WTC11 (cell line): ENCODE data around the gene GATA2. TPM values are rescaled to one million over a fixed set of nuclear protein-coding genes. Genes with fewer than 3 reads are reported as not detected.

Source experiments
- ATAC-seq: fragments of 200-7000 bp; cut with Tn5 transposase; 2 replicates; pipeline ENCODE4 v1.10.0; 2021; ENCODE audit warnings: mild to moderate bottlenecking, moderate library complexity
- CTCF ChIA-PET: fragments of 300-600 bp; sonication (Branson Sonifier 250); formaldehyde crosslinking; loops from one replicate; lab custom pipeline; 2021; ENCODE audit warnings: antibody characterized with exemption; lab: Charles Lee
- POLR2A ChIA-PET: fragments of 350-600 bp; sonication (Branson Sonifier 250); formaldehyde crosslinking; loops from one replicate; lab custom pipeline; 2021; ENCODE audit warnings: antibody characterized with exemption; lab: Charles Lee
- DNase-seq: peaks from one replicate; pipeline ENCODE4 v3.0.0; 2021; ENCODE audit warnings: low spot score
- H3K27ac Mint-ChIP-seq: 2 replicates; pipeline ENCODE4 v1.8.0; 2021; ENCODE audit warnings: mixed read lengths
- H3K27me3 Mint-ChIP-seq: 2 replicates; pipeline ENCODE4 v1.8.0; 2021; ENCODE audit warnings: low read depth, mild to moderate bottlenecking, moderate library complexity, mixed read lengths
- H3K36me3 Mint-ChIP-seq: 2 replicates; pipeline ENCODE4 v1.8.0; 2021; ENCODE audit warnings: mixed read lengths
- H3K4me1 Mint-ChIP-seq: 2 replicates; pipeline ENCODE4 v1.8.0; 2022; ENCODE audit warnings: mixed read lengths
- H3K4me3 Mint-ChIP-seq: 2 replicates; pipeline ENCODE4 v1.8.0; 2021; ENCODE audit warnings: mild to moderate bottlenecking, moderate library complexity, mixed read lengths
- H3K9me3 Mint-ChIP-seq: 2 replicates; pipeline ENCODE4 v1.8.0; 2021; ENCODE audit warnings: mixed read lengths
- ARID4B ChIP-seq: sonication (generic); formaldehyde crosslinking; IDR thresholded peaks from 2 replicates; pipeline ENCODE4 v1.8.0; 2023; ENCODE audit warnings: missing genetic modification reagents, mild to moderate bottlenecking, borderline replicate concordance
- ERG ChIP-seq: fragments of 250-450 bp; sonication (Bioruptor Pico); IDR thresholded peaks from 2 replicates; pipeline ENCODE4 v1.8.0; 2021; ENCODE audit warnings: mild to moderate bottlenecking
- ETV6 ChIP-seq: sonication (generic); formaldehyde crosslinking; IDR thresholded peaks from 2 replicates; pipeline ENCODE4 v1.8.1; 2022; ENCODE audit warnings: mild to moderate bottlenecking, missing genetic modification reagents
- GRHL2 ChIP-seq: fragments of 250-450 bp; sonication (Bioruptor Pico); IDR thresholded peaks from 2 replicates; pipeline ENCODE4 v1.8.0; 2022; ENCODE audit warnings: mild to moderate bottlenecking, moderate library complexity; ENCODE audit not compliant: insufficient replicate concordance, severe bottlenecking
- GTF2I ChIP-seq: fragments of 250-450 bp; sonication (Bioruptor Pico); conservative IDR thresholded peaks from 2 replicates; pipeline ENCODE4 v1.4.0; 2021; ENCODE audit warnings: mild to moderate bottlenecking
- IRF2 ChIP-seq: sonication (generic); formaldehyde crosslinking; IDR thresholded peaks from 2 replicates; pipeline ENCODE4 v1.8.0; 2022; ENCODE audit warnings: low read depth, missing genetic modification reagents, borderline replicate concordance
- KAT7 ChIP-seq: sonication (generic); formaldehyde crosslinking; IDR thresholded peaks from 2 replicates; pipeline ENCODE4 v1.8.1; 2023; ENCODE audit warnings: missing genetic modification reagents, mild to moderate bottlenecking, borderline replicate concordance
- MAX ChIP-seq: sonication (generic); formaldehyde crosslinking; IDR thresholded peaks from 2 replicates; pipeline ENCODE4 v1.8.0; 2022; ENCODE audit warnings: mild to moderate bottlenecking, missing genetic modification reagents
- RELA ChIP-seq: sonication (generic); formaldehyde crosslinking; IDR thresholded peaks from 2 replicates; pipeline ENCODE4 v1.8.1; 2022; ENCODE audit warnings: missing genetic modification reagents, mild to moderate bottlenecking, borderline replicate concordance
- SMAD3 ChIP-seq: sonication (generic); formaldehyde crosslinking; IDR thresholded peaks from 2 replicates; pipeline ENCODE4 v1.8.0; 2022; ENCODE audit warnings: missing genetic modification reagents, mild to moderate bottlenecking, borderline replicate concordance
- USF1 ChIP-seq: sonication (generic); formaldehyde crosslinking; IDR thresholded peaks from 2 replicates; pipeline ENCODE4 v1.8.0; 2022; ENCODE audit warnings: mild to moderate bottlenecking, missing genetic modification reagents
- ZNF121 ChIP-seq: sonication (generic); formaldehyde crosslinking; IDR thresholded peaks from 2 replicates; pipeline ENCODE4 v1.8.0; 2023; ENCODE audit warnings: missing genetic modification reagents
- total RNA-seq: library from RNA; stranded (reverse); gene quantifications from 3 replicates; pipeline ENCODE4 v1.2.3, GENCODE V29; 2021
- TF ChIP-seq, protein P1 (sequence below): sonication (generic); formaldehyde crosslinking; IDR thresholded peaks from 2 replicates; pipeline ENCODE4 v1.8.1; 2023; ENCODE audit warnings: mild to moderate bottlenecking, missing genetic modification reagents
- TF ChIP-seq, protein P2 (sequence below): sonication (generic); formaldehyde crosslinking; IDR thresholded peaks from 2 replicates; pipeline ENCODE4 v1.8.1; 2022; ENCODE audit warnings: missing genetic modification reagents, borderline replicate concordance
- TF ChIP-seq, protein P3 (sequence below): sonication (generic); formaldehyde crosslinking; IDR thresholded peaks from 2 replicates; pipeline ENCODE4 v1.8.1; 2022; ENCODE audit warnings: low read depth, mild to moderate bottlenecking, moderate library complexity, missing genetic modification reagents, borderline replicate concordance
- TF ChIP-seq, protein P4 (sequence below): sonication (generic); formaldehyde crosslinking; IDR thresholded peaks from 2 replicates; pipeline ENCODE4 v1.8.1; 2023; ENCODE audit warnings: mild to moderate bottlenecking, missing genetic modification reagents

The GATA2 gene
- total RNA-seq, 1 experiment from 2014 or later = 1.6 TPM

DNA sequence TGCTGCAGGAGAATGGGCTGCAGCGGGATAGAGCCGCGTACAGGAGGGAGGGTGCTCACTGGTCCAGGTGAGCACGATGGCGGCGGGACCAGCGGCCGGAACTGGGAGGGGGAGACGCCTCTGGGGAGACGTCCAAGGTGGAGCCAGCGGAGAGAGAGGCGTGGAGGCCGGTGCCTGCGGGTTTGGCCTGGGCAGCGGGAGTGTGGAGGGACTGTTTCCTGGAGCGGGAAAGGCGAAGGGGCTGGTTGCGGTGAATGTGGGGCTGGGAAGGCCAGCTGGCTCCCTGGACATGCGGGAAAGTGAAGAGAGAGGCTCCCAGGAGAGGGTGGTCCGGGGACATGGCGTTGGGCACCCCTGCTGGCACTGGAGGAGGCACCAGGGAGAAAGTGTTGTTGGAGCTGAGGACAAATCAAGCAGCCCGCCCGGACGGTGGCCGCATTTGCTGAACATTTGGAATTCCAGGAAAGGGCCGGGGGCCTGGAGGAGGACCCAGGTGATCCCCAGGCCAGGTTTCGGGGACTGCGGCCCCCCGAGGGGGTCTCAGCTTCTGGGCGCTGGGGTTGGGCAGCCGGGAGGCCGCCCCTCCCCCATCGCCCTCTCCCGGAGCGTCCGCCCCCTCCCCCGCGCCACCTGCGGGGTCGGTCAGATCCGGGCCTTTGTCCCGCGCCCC is 60.6 kb downstream of the GATA2 start:
- DNase-seq (peak; percentile 63), ATAC-seq (peak; percentile 46)
- ChIA-PET CTCF (interaction anchor here (0.6 to 2.2 kb wide), 7 partner anchors 24 to 185 kb away, joined by 3 to 13 read pairs (median 4); no protein-coding TSS in a partner anchor), POLR2A (interaction anchor here (0.5 to 1.4 kb wide), 4 partner anchors 49 to 475 kb away, joined by 3 read pairs; no protein-coding TSS in a partner anchor)
- H3K36me3 Mint-ChIP-seq = no peaks in the 10 kb centered on the region
- no peaks in the 10 kb centered on the region for H3K9me3 Mint-ChIP-seq
- peaks cover 75% of the 10 kb centered on the region for H3K27me3 Mint-ChIP-seq
- H3K4me1 Mint-ChIP-seq = peaks cover 55% of the 10 kb centered on the region
- peak overlapping the region; percentile 13 for H3K27ac Mint-ChIP-seq
- TF ChIP-seq MAX (CRISPR knock-in tag) (peak; percentile 63), ARID4B (CRISPR knock-in tag) (peak; percentile 42; the same call in 1 of the 2 replicates), USF1 (peak; percentile 51; the same call in 1 of the 2 replicates), ZNF121 (no peak), GRHL2 (CRISPR knock-in tag) (no peak), IRF2 (CRISPR knock-in tag) (no peak), KAT7 (no peak), SMAD3 (CRISPR knock-in tag) (0 out of 2 replicates have a peak, but pooled peaks have one; percentile 45), RELA (no peak), ERG (CRISPR knock-in tag) (no peak), ETV6 (CRISPR knock-in tag) (no peak), GTF2I (CRISPR knock-in tag) (no peak)
- TF ChIP-seq, protein P1, sequence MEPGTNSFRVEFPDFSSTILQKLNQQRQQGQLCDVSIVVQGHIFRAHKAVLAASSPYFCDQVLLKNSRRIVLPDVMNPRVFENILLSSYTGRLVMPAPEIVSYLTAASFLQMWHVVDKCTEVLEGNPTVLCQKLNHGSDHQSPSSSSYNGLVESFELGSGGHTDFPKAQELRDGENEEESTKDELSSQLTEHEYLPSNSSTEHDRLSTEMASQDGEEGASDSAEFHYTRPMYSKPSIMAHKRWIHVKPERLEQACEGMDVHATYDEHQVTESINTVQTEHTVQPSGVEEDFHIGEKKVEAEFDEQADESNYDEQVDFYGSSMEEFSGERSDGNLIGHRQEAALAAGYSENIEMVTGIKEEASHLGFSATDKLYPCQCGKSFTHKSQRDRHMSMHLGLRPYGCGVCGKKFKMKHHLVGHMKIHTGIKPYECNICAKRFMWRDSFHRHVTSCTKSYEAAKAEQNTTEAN = no peak
- TF ChIP-seq, protein P2, sequence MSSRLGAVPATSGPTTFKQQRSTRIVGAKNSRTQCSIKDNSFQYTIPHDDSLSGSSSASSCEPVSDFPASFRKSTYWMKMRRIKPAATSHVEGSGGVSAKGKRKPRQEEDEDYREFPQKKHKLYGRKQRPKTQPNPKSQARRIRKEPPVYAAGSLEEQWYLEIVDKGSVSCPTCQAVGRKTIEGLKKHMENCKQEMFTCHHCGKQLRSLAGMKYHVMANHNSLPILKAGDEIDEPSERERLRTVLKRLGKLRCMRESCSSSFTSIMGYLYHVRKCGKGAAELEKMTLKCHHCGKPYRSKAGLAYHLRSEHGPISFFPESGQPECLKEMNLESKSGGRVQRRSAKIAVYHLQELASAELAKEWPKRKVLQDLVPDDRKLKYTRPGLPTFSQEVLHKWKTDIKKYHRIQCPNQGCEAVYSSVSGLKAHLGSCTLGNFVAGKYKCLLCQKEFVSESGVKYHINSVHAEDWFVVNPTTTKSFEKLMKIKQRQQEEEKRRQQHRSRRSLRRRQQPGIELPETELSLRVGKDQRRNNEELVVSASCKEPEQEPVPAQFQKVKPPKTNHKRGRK = no peak
- TF ChIP-seq, protein P3, sequence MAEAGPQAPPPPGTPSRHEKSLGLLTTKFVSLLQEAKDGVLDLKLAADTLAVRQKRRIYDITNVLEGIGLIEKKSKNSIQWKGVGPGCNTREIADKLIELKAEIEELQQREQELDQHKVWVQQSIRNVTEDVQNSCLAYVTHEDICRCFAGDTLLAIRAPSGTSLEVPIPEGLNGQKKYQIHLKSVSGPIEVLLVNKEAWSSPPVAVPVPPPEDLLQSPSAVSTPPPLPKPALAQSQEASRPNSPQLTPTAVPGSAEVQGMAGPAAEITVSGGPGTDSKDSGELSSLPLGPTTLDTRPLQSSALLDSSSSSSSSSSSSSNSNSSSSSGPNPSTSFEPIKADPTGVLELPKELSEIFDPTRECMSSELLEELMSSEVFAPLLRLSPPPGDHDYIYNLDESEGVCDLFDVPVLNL = no peak
- TF ChIP-seq, protein P4, sequence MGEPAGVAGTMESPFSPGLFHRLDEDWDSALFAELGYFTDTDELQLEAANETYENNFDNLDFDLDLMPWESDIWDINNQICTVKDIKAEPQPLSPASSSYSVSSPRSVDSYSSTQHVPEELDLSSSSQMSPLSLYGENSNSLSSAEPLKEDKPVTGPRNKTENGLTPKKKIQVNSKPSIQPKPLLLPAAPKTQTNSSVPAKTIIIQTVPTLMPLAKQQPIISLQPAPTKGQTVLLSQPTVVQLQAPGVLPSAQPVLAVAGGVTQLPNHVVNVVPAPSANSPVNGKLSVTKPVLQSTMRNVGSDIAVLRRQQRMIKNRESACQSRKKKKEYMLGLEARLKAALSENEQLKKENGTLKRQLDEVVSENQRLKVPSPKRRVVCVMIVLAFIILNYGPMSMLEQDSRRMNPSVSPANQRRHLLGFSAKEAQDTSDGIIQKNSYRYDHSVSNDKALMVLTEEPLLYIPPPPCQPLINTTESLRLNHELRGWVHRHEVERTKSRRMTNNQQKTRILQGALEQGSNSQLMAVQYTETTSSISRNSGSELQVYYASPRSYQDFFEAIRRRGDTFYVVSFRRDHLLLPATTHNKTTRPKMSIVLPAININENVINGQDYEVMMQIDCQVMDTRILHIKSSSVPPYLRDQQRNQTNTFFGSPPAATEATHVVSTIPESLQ (CRISPR knock-in tag) = no peak
- H3K4me3 Mint-ChIP-seq = peak overlapping the region; percentile 75
